Spleen (tissue), 7 donors: Measurements from ENCODE around the gene CKLF.

Experiments
- POLR2A ChIP-seq, 3 donors: fragments of 450-650 bp; IDR thresholded peaks; one replicate each; pipeline ENCODE4 v1.5.1; 2017; ENCODE audit warnings: antibody characterized with exemption in 3 of 3, mild to moderate bottlenecking in 1 of 3
- POLR2AphosphoS5 ChIP-seq, 3 donors: sonication (generic); formaldehyde crosslinking; IDR thresholded peaks; one replicate each; pipeline ENCODE4 v1.5.1; 2017; ENCODE audit warnings: antibody characterized with exemption in 3 of 3
- TF ChIP-seq, protein P1 (sequence below), 11 experiments: fragments of 200-600 bp in 7 of 11; fragments of 450-650 bp in 4 of 11; sonication (generic) in 4 of 11; IDR thresholded peaks in 8 of 11; conservative IDR thresholded peaks in 3 of 11; 1 replicate in 7 of 11; 2 replicates in 4 of 11; pipeline versions ENCODE4 v1.4.0 to v1.8.0; 2016 to 2021; ENCODE audit warnings: antibody characterized with exemption in 11 of 11, inconsistent platforms in 4 of 11, mild to moderate bottlenecking in 1 of 11
- donor health status: DM: no; HTN: no; CAD: no; lungs with moderate emphysema.
- donor health status: DM: no; HTN: no; CAD: no.
- donor health status: DM: no; HTN: no; CAD: no.

DNA sequence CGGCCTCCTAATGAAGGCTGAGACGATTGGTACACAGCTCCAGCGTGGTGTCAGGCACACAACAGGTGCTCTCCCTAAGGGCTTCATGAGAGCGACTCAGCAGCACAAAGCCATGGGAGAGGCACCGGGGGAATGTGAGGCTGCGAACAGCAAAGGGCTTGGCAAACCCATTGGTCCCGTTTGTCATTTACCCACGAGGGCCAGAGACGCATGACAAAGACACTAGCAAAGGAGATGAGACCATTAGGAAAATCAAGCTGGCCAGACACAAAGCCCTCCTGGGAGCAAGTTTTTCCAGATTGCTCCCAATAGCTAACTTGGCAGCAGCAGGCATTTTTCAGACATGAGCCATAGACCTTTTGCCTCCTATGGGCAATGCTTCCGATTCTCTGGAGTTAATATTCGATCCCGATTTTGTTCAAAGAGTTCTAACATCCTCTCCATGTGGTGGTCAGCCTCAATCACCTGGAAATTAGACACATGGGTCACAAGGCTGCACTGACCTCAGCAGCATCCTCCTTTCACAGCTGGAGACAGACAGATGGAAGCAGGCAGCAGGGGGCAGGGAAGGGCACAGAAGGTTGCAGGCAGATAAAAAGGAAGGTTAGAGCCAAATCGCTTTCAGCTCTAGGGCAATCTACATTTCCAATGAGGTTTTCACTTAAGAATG lies 40.6 kb upstream of the CKLF start:
- peak in 1 of 3 donors; percentile 30 for TF ChIP-seq POLR2AphosphoS5 (IDR thresholded peaks at IDR 0.05)
- TF ChIP-seq, protein P1, sequence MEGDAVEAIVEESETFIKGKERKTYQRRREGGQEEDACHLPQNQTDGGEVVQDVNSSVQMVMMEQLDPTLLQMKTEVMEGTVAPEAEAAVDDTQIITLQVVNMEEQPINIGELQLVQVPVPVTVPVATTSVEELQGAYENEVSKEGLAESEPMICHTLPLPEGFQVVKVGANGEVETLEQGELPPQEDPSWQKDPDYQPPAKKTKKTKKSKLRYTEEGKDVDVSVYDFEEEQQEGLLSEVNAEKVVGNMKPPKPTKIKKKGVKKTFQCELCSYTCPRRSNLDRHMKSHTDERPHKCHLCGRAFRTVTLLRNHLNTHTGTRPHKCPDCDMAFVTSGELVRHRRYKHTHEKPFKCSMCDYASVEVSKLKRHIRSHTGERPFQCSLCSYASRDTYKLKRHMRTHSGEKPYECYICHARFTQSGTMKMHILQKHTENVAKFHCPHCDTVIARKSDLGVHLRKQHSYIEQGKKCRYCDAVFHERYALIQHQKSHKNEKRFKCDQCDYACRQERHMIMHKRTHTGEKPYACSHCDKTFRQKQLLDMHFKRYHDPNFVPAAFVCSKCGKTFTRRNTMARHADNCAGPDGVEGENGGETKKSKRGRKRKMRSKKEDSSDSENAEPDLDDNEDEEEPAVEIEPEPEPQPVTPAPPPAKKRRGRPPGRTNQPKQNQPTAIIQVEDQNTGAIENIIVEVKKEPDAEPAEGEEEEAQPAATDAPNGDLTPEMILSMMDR (IDR thresholded peaks at IDR 0.05 in 8 of 11, conservative IDR thresholded peaks at IDR 0.05 in 3 of 11) = peak in 6 of 11 experiments; percentile 17 to 39 (median 26)
- no peak for TF ChIP-seq POLR2A (IDR thresholded peaks at IDR 0.05)
